NT2/D1 (cell line): ENCODE measurements around the gene GAK.

ENCODE experiments used
- SUZ12 ChIP-seq: IDR thresholded peaks from 2 replicates; pipeline ENCODE4 v1.6.1; 2011; ENCODE audit not compliant: insufficient read length, insufficient read depth; ENCODE audit errors: extremely low read depth
- YY1 ChIP-seq: IDR thresholded peaks from 2 replicates; pipeline ENCODE4 v1.6.1; 2011; ENCODE audit not compliant: insufficient read length, insufficient read depth
- ZNF274 ChIP-seq: IDR thresholded peaks from 2 replicates; pipeline ENCODE4 v1.6.1; 2011; ENCODE audit warnings: mild to moderate bottlenecking, low read depth, low read length

GRCh38 chr4:893276-893994, 38.7 kb downstream of the GAK start:
- TF ChIP-seq YY1, result no peak
- no peak for TF ChIP-seq SUZ12
- TF ChIP-seq ZNF274, result no peak
